NCI-H128 (cell line): ENCODE results near the gene TMCC1.

ENCODE experiments used
- DNase-seq: peaks from one replicate; lab custom pipeline; 2025; ENCODE audit not compliant: unreplicated experiment; lab: John Stamatoyannopoulos, UW

The TMCC1 gene

DNA sequence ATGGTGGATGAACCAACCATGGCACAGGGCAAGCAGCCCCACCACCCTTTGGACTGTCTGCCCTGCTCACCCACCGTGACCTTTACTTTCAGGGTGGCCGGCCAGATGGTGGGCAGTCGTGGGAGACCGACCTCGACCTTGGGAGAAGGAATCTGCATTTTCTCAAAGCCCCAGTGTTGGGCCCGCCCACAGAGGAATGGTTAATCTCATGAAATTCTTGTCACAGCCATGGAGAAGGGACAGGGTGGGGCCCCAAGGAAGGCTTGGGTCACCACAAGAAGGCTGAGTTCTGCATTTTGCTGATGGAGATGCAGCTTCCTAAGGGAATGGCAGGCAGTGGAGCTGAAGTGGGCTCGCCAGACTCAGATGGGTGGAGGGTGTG is 290.0 kb downstream of the TMCC1 start:
- no peak for DNase-seq

DNA sequence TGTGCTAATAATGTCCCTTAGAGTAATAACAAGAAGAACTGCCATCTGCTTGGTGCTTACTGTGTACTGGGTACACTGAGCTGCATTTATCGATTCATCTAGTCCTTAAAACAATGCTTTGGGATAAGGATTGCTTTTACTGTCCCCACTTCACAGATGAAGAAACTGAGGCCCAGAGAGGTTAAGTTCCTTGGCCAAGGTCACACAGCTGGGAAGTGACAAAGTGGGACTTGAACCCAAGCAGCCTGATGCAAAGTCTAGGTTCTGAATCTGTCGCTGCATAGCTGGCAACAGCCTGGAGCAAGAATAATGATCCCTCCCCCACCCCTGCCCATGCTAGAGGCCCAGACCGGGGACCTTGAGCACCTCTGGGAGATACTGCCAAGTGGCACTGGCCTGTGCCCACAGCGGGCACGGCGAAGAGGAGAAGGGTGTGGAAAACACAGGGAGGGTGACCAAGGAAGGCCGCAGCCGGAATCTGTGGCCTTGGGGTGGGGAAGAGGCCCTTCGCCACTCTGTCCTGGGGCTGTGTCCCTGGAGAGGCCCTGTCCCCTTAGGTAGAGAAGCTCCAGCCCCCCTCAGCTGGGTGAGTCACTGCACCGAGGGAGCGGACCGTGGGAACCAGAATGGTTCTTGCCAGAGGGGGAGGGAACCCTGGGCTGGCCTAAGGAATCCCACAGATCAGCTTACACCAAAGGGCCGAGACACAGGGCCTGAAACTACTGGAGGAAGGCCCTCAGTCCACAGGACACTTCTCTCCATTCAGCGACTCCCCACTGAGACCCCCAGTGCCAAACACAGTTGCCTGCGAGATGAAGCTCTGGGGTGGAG is 290.6 kb downstream of the TMCC1 start:
- DNase-seq = no peak

GRCh38 chr3:129602309-129602708 is 291.2 kb downstream of the TMCC1 start:
- DNase-seq = no peak

- DNase-seq = no peak
These were observed 291.8 kb downstream of the TMCC1 start for GRCh38 chr3:129601713-129602112.

DNA sequence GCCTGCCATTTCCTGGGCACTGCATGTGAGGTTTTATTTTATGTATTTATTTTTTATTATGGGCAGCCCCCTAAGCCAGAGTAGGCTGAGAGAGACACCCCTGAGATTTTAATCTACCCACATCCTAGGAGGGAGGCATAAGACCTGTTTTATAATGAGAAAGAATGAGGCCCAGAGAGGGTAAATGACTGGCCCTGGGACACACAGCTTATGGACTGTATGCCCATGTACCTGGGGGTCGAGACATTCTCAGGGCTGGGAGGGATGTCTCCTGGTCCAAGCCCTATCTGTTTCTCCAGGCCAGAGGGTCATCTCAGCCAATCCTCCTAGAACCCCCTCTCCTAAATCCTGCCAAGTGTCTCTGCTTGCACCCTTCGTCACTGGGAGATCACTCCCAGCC is 293.2 kb downstream of the TMCC1 start:
- no peak for DNase-seq

DNA sequence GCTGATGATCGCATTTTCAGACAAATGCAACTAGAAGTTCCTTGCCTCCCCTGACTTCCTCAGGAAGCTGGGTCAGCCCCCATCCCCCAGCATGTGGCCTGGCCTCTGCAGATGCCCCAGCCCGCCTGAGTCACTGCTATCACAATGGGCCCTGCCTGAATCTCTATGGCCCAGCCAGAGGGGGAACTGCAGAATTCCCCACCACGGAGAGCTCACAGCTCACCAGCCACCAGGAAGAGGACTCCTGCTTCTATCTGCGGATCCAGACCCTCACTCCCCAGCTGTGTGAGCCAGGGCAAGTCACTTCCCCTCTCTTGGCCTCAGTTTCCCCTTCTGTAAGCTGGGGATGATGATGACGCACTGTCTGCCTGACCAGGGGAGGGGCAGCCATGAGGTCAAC is 293.9 kb downstream of the TMCC1 start:
- no peak for DNase-seq

- DNase-seq = no peak
These were observed 294.4 kb downstream of the TMCC1 start for GRCh38 chr3:129599073-129599472.

DNA sequence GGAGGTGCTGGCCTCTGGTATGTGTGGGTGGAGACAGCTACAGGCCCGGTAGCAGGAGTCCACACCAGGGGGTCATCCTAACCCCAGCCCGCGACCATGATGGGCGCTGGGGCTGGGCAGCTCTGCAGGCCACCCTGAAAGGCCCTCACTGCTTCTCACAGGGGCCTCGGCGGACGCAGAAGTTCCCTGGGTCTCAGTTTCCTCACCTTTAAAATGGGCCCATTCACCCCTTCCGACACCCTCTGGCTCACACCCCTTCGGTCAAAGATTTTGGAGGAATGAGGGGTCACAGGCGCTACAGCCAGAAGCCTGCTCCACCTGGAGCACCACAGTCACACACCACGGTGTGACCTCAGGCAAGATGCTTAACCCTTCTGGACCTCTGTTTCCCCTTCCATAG is 295.0 kb downstream of the TMCC1 start:
- no peak for DNase-seq

DNA sequence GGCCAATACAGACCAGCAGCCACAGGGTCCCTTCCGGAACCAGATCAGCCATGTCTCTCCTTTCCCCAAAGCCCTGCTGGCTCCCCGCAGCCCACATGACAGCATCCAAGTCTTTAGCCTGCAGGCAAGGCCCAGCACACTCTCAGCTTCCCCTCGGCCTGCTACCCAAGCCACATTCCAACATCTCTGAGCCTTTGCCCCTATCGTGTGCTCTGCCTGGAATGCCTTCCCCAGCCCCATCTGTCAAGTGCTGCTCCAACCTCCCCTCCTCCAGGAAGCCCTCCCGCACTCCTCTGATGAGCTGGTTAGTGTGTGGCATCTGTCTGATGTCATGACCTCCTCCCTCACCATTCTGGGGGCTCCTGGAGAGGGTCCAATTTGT is 295.5 kb downstream of the TMCC1 start:
- no peak for DNase-seq
